IPS-20b (cell line): ENCODE measurements around the gene CRADD.
A peak's percentile ranks its signal among the peaks of the same experiment; 100 is the strongest.

Source experiments
- H3K27ac ChIP-seq: one replicate; pipeline ENCODE4 v1.5.1; 2013; ENCODE audit warnings: low read length
- H3K27me3 ChIP-seq: 2 replicates; pipeline ENCODE4 v1.6.1; 2013; ENCODE audit warnings: mild to moderate bottlenecking, low read length, inconsistent platforms; ENCODE audit not compliant: insufficient read depth
- H3K36me3 ChIP-seq: 2 replicates; pipeline ENCODE4 v1.6.1; 2013; ENCODE audit warnings: low read depth, mild to moderate bottlenecking, inconsistent platforms, low read length, moderate library complexity; ENCODE audit not compliant: insufficient read depth
- H3K4me1 ChIP-seq: 2 replicates; pipeline ENCODE4 v1.6.1; 2013; ENCODE audit warnings: mild to moderate bottlenecking, control low read depth, inconsistent platforms, low read length, moderate library complexity; ENCODE audit not compliant: insufficient read depth
- H3K4me3 ChIP-seq: 2 replicates; pipeline ENCODE4 v1.5.1; 2013; ENCODE audit warnings: mild to moderate bottlenecking, low read length, inconsistent platforms
- H3K9ac ChIP-seq: 2 replicates; pipeline ENCODE4 v1.6.1; 2013; ENCODE audit warnings: low read depth, mild to moderate bottlenecking, inconsistent platforms, low read length, moderate library complexity
- H3K9me3 ChIP-seq: 2 replicates; pipeline ENCODE4 v1.6.1; 2013; ENCODE audit warnings: mild to moderate bottlenecking, low read depth, low read length, inconsistent platforms; ENCODE audit not compliant: insufficient read depth

CRADD gene

DNA sequence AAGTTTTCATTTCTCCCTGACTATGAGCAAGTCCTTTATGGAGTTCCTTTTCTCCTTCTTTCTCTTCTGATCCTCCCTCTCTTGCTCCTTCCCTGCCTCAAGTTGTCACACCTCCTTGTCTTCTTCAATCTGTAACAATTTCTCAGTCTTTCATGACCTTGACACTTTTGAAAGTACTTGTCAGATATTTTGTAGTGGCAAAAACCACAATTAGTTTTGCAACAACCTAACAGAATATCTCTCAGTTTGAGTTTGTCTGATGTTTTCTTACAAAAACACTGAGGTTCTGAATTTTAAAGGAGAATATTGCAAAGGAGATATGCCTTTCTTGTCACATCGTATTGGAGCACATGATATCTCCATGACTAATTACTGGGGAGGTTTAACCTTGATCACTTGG, 4.1 kb upstream of the CRADD start:
- no peak overlapping the region for H3K27ac ChIP-seq
- H3K4me1 ChIP-seq = peaks cover 3% of the 10 kb centered on the region
- H3K9ac ChIP-seq = no peak overlapping the region
- H3K9me3 ChIP-seq = peaks cover 8% of the 10 kb centered on the region; the same call in 1 of the 2 replicates
- H3K4me3 ChIP-seq = no peak overlapping the region
- no peaks in the 10 kb centered on the region for H3K27me3 ChIP-seq
- H3K36me3 ChIP-seq = no peaks in the 10 kb centered on the region

GRCh38 chr12:93674386-93674785, 2.8 kb upstream of the CRADD start:
- peaks cover 4% of the 10 kb centered on the region; the same call in 1 of the 2 replicates for H3K9me3 ChIP-seq
- no peaks in the 10 kb centered on the region for H3K36me3 ChIP-seq
- no peak overlapping the region for H3K9ac ChIP-seq
- no peak overlapping the region for H3K4me3 ChIP-seq
- H3K4me1 ChIP-seq = peaks cover 13% of the 10 kb centered on the region
- H3K27ac ChIP-seq = no peak overlapping the region
- no peaks in the 10 kb centered on the region for H3K27me3 ChIP-seq

- peak overlapping the region; percentile 89 for H3K4me3 ChIP-seq
- H3K36me3 ChIP-seq = no peaks in the 10 kb centered on the region
- no peaks in the 10 kb centered on the region for H3K9me3 ChIP-seq
- H3K27ac ChIP-seq = peak overlapping the region; percentile 53
- H3K27me3 ChIP-seq = no peaks in the 10 kb centered on the region
- peaks cover 13% of the 10 kb centered on the region for H3K4me1 ChIP-seq
- H3K9ac ChIP-seq = peak overlapping the region; percentile 90; the same call in 1 of the 2 replicates
Measured at GRCh38 chr12:93676408-93677194, 574 bp upstream of the CRADD start.

DNA sequence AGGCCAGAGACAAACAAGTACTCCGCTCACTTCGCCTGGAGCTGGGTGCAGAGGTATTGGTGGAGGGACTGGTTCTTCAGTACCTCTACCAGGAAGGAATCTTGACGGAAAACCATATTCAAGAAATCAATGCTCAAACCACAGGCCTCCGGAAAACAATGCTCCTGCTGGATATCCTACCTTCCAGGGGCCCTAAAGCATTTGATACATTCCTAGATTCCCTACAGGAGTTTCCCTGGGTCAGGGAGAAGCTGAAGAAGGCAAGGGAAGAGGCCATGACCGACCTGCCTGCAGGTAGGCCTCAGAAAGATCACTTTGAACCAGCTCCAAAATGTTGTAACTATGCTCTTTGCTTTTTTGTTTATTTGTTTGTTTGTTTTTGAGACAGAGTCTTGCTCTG, 1.6 kb downstream of the CRADD start:
- Histone ChIP-seq H3K4me1 (peaks cover 20% of the 10 kb centered on the region), H3K4me3 (peak overlapping the region; percentile 89; the same call in 1 of the 2 replicates)

DNA sequence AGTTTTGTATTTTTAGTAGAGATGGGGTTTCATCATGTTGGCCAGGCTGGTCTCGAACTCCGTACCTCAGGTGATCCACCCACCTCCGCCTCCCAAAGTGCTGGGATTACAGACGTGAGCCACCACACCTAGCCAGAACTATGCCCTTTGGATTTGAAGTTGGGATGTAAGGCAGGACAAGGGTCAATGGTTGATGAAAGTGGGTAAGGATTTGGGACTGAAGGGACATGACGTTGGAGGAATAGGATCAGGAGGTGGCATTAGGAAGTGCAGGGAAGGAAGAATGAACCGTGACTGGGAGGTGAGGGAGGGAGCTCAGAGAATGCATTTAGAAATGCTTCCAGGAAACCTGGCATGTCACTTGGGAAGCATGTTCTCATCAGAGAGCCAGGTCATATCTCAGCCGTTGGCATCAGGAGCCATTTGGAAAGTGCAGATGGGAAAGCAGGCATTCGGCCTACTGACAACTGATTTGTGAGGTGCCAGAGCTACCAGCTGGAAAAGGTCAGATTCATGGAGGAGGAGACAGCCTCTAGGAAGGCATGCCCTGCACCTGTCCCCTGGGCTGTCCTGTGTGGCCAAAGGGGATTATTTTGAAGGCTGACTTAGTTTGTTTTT, 2.2 kb downstream of the CRADD start:
- no peak overlapping the region for H3K4me3 ChIP-seq
- no peaks in the 10 kb centered on the region for H3K27me3 ChIP-seq
- H3K36me3 ChIP-seq = no peaks in the 10 kb centered on the region
- H3K4me1 ChIP-seq = peaks cover 20% of the 10 kb centered on the region
- H3K9me3 ChIP-seq = no peaks in the 10 kb centered on the region
- H3K27ac ChIP-seq = no peak overlapping the region
- H3K9ac ChIP-seq = no peak overlapping the region

More for the DNA sequence above, 1.6 kb downstream of the CRADD start:
- Histone ChIP-seq H3K27ac (peak overlapping the region; percentile 53), H3K9me3 (no peaks in the 10 kb centered on the region), H3K27me3 (no peaks in the 10 kb centered on the region), H3K9ac (peak overlapping the region; percentile 90; the same call in 1 of the 2 replicates), H3K36me3 (no peaks in the 10 kb centered on the region)

DNA sequence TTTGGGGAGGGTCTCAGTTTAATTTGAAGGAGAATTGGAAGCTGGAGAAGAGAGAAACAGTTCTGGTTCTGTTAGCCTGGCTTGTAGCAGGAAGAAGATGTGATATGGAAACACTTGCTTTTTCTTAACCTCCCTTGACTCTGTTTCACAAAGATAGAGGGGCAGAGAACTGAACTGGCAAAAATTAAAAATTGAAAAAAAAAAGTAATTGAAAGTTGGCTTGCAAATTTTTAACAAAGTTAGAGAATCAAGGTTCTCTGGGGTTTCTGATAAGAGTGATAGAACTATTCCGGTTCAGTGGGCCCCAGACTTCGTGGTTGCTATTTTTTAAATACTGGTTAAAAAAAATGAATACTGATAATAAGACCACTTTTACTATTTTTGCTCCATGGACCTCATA, 2.8 kb downstream of the CRADD start:
- Histone ChIP-seq H3K9ac (no peak overlapping the region), H3K36me3 (no peaks in the 10 kb centered on the region), H3K27me3 (no peaks in the 10 kb centered on the region), H3K9me3 (no peaks in the 10 kb centered on the region), H3K4me3 (no peak overlapping the region), H3K4me1 (peaks cover 20% of the 10 kb centered on the region), H3K27ac (no peak overlapping the region)

DNA sequence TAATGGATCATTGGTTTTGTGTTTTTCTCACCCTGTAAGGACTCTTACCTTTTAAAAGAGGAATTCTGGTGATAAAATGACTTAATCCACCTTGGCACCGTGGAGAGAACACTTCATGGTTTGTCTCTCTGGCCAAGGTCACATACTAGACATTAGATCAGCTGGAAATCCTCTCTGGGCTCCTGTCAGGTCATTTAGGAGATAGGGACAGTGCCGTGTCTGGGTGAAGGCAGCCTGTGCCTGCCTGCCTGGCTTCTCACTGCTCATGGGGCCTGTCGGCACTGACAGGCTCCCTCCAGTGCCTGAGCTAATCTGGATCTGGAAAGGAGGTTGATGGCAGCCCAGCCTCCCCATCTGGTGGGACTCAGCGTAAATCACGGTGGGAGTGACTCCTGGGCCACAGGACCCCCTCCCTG, 5.7 kb downstream of the CRADD start:
- H3K9ac ChIP-seq = no peak overlapping the region
- H3K4me3 ChIP-seq = no peak overlapping the region
- peaks cover 19% of the 10 kb centered on the region for H3K4me1 ChIP-seq
- H3K27ac ChIP-seq = no peak overlapping the region
- H3K9me3 ChIP-seq = no peaks in the 10 kb centered on the region
- H3K27me3 ChIP-seq = no peaks in the 10 kb centered on the region
- H3K36me3 ChIP-seq = no peaks in the 10 kb centered on the region

GRCh38 chr12:93683410-93683809, 6.2 kb downstream of the CRADD start:
- H3K9ac ChIP-seq = no peak overlapping the region
- H3K4me3 ChIP-seq = no peak overlapping the region
- no peaks in the 10 kb centered on the region for H3K27me3 ChIP-seq
- peaks cover 13% of the 10 kb centered on the region for H3K4me1 ChIP-seq
- no peaks in the 10 kb centered on the region for H3K36me3 ChIP-seq
- no peak overlapping the region for H3K27ac ChIP-seq
- H3K9me3 ChIP-seq = no peaks in the 10 kb centered on the region

GRCh38 chr12:93684716-93685115, 7.5 kb downstream of the CRADD start:
- Histone ChIP-seq H3K36me3 (no peaks in the 10 kb centered on the region), H3K4me1 (peaks cover 13% of the 10 kb centered on the region), H3K27me3 (no peaks in the 10 kb centered on the region), H3K9ac (no peak overlapping the region), H3K4me3 (no peak overlapping the region), H3K9me3 (no peaks in the 10 kb centered on the region), H3K27ac (no peak overlapping the region)

- Histone ChIP-seq H3K9me3 (no peaks in the 10 kb centered on the region), H3K9ac (no peak overlapping the region), H3K36me3 (no peaks in the 10 kb centered on the region), H3K27ac (no peak overlapping the region), H3K4me1 (peaks cover 13% of the 10 kb centered on the region), H3K27me3 (no peaks in the 10 kb centered on the region), H3K4me3 (no peak overlapping the region)
Measured at GRCh38 chr12:93686572-93687356, 9.6 kb downstream of the CRADD start.

DNA sequence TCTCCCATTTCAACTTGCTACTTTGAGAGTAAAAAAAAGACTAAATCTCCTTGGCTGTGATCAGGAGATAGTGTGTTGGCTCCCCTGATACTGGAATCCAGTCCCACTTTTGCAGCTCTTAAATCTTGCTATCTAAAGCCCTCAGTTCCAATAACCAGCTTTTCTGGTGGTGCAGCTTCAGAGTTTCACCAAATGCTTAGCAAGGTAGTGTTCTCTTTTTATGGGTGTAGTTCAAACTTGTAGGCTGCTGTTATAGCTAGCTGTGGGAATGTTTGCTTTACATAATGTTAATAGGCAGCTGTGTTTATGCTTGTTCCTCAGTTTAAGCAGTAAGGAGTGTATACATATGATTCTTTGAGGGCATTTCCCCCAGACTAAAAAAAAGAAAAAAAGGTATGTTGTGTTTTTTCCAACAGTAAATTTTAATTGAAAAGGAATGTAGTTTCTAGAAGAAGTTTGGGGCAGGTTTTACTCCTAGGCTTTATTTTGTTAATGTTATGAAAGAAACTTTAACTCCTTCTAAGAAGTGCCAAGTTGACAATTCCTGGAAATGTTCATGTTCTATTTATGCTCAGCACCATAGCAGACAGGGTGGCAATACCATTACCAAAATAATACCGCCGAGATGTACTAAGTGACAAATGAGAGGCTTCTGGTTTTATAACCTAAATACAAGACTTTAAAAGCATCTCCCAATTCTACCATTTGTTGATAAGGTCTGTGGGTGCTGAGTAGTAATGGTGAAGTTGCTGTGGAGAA, 12.1 kb downstream of the CRADD start:
- Histone ChIP-seq H3K27me3 (no peaks in the 10 kb centered on the region), H3K36me3 (no peaks in the 10 kb centered on the region), H3K4me3 (no peak overlapping the region), H3K27ac (no peak overlapping the region), H3K9me3 (no peaks in the 10 kb centered on the region), H3K9ac (no peak overlapping the region), H3K4me1 (peaks cover 6% of the 10 kb centered on the region)
